Thoracic aorta (tissue), 2 donors: Measurements from ENCODE around the gene DICER1. TPM values are rescaled to one million over a fixed set of nuclear protein-coding genes. Genes with fewer than 3 reads are reported as not detected.

Experiments
- ATAC-seq: fragments of 150-250 bp; one replicate; pipeline ENCODE4 v1.8.0; 2017; ENCODE audit warnings: low read depth; ENCODE audit not compliant: insufficient number of reproducible peaks, low FRiP score
- DNase-seq: peaks from one replicate; pipeline ENCODE4 v3.0.0-alpha.2; 2020; ENCODE audit warnings: low spot score
- H3K27ac ChIP-seq, 2 donors: fragments of 200-600 bp; sonication (generic); 1 replicate in 1 of 2; 2 replicates in 1 of 2; pipeline ENCODE4 v1.5.1; 2016; ENCODE audit warnings: mild to moderate bottlenecking in 2 of 2, moderate library complexity in 2 of 2
- H3K27me3 ChIP-seq: fragments of 200-600 bp; sonication (generic); replicated peaks from 2 replicates; pipeline ENCODE4 v1.6.0; 2016; ENCODE audit warnings: mild to moderate bottlenecking; ENCODE audit not compliant: insufficient read depth
- H3K36me3 ChIP-seq: fragments of 200-600 bp; sonication (generic); one replicate; pipeline ENCODE4 v1.5.1; 2016
- H3K4me1 ChIP-seq, 2 donors: fragments of 200-600 bp; sonication (generic); 1 replicate in 1 of 2; 2 replicates in 1 of 2; pipeline versions ENCODE4 v1.5.1 to v1.6.0; 2016; ENCODE audit warnings: low read depth in 2 of 2, mild to moderate bottlenecking in 1 of 2; ENCODE audit not compliant: control insufficient read depth in 1 of 2
- H3K4me3 ChIP-seq: fragments of 200-600 bp; sonication (generic); 2 replicates; pipeline ENCODE4 v1.5.1; 2016; ENCODE audit warnings: mild to moderate bottlenecking
- H3K9me3 ChIP-seq: fragments of 200-600 bp; sonication (generic); 2 replicates; pipeline ENCODE4 v1.5.1; 2016
- total RNA-seq, 2 donors: library from RNA; depleted of rRNA; stranded (reverse); fragments of >200 nt; gene quantifications; one replicate each; pipeline versions ENCODE4 v1.1.0 to v1.2.3, GENCODE V29; 2016
- TF ChIP-seq, protein P1 (sequence below): fragments of 200-600 bp; sonication (generic); IDR thresholded peaks from one replicate; pipeline ENCODE4 v1.5.1; 2019; ENCODE audit warnings: antibody characterized with exemption

Gene DICER1
- total RNA-seq, 2 donors from 2014 or later, result 56.3 to 92.5 TPM

DNA sequence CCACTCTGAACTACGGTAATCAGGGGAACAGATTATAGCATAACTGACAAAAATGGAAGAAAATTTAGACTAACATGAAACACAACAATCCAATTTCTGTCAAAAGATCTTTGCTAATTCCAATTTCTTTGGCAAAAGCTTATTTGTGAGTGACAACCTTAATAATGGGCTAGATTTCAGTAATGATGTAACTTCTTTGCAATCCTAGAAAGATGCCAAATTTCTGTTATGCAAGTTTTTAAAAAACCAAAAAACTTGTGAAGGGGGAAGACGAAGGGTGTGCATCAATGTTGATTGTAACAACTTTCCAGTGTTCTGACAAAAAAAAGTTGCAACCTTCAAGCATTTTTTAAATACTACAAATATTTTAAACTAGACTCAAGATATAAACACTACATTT is 59.9 kb downstream of the DICER1 start:
- Histone ChIP-seq H3K36me3 (peaks cover 31% of the 10 kb centered on the region), H3K4me1 (peaks cover 0 to 26% of the 10 kb centered on the region in 2 donors), H3K27ac (no peak overlapping the region), H3K27me3 (no peaks in the 10 kb centered on the region), H3K9me3 (no peaks in the 10 kb centered on the region), H3K4me3 (no peak overlapping the region)
- TF ChIP-seq, protein P1, sequence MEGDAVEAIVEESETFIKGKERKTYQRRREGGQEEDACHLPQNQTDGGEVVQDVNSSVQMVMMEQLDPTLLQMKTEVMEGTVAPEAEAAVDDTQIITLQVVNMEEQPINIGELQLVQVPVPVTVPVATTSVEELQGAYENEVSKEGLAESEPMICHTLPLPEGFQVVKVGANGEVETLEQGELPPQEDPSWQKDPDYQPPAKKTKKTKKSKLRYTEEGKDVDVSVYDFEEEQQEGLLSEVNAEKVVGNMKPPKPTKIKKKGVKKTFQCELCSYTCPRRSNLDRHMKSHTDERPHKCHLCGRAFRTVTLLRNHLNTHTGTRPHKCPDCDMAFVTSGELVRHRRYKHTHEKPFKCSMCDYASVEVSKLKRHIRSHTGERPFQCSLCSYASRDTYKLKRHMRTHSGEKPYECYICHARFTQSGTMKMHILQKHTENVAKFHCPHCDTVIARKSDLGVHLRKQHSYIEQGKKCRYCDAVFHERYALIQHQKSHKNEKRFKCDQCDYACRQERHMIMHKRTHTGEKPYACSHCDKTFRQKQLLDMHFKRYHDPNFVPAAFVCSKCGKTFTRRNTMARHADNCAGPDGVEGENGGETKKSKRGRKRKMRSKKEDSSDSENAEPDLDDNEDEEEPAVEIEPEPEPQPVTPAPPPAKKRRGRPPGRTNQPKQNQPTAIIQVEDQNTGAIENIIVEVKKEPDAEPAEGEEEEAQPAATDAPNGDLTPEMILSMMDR, result no peak
- ATAC-seq (no peak), DNase-seq (no peak)

DNA sequence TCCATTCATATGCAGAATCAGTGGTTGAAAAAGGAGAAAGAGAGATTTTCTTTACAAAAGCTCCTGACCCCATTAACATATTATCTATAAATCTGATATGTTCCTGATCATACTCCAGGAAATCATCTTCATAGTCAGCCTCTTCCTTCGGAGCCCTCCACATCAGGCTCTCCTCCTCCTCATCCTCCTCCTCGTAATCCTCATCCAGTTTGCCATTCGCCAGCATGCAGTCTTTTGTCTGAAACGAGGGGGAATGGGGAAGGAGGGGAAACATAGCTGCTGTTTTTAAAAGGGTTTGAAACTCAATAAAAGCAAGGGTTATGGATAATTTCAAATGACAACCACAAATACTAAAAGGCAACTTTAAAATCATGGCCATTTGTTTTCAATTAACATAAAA is 60.9 kb downstream of the DICER1 start:
- peaks cover 33% of the 10 kb centered on the region for H3K36me3 ChIP-seq

DNA sequence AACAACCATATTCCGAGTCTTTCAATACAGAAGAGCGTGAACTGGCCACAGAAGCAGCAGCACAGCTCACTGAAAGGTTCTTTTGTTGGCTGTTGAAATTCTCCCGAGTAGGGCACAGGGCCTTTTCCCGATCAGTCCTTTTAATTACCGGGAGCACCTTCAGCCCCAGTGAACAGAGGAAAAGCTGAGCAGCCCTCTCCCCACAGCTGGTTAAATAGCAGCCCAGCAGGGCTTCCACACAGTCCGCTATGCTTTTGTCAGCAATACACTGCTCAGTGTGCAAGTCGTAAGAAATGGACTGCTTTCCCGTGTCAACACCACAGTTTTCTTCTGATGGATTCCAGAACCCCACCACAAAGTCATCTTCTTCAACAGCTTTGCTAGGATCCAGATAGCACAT is 61.3 kb downstream of the DICER1 start:
- Histone ChIP-seq H3K4me1 (peaks cover 0 to 19% of the 10 kb centered on the region in 2 donors), H3K27me3 (no peaks in the 10 kb centered on the region), H3K4me3 (no peak overlapping the region), H3K27ac (no peak overlapping the region), H3K36me3 (peaks cover 32% of the 10 kb centered on the region), H3K9me3 (no peaks in the 10 kb centered on the region)
- ATAC-seq (no peak), DNase-seq (no peak)
- TF ChIP-seq, protein P1, result no peak

More for the DNA sequence above, 60.9 kb downstream of the DICER1 start:
- DNase-seq, result no peak
- H3K9me3 ChIP-seq, result no peaks in the 10 kb centered on the region
- H3K4me3 ChIP-seq, result no peak overlapping the region
- no peak overlapping the region for H3K27ac ChIP-seq
- peaks cover 0 to 24% of the 10 kb centered on the region in 2 donors for H3K4me1 ChIP-seq
- H3K27me3 ChIP-seq, result no peaks in the 10 kb centered on the region
- TF ChIP-seq, protein P1, result no peak
- no peak for ATAC-seq

GRCh38 chr14:95092723-95093122 is 64.6 kb downstream of the DICER1 start:
- no peak overlapping the region for H3K27ac ChIP-seq
- TF ChIP-seq, protein P1, result no peak
- no peaks in the 10 kb centered on the region for H3K27me3 ChIP-seq
- peaks cover 37% of the 10 kb centered on the region for H3K36me3 ChIP-seq
- H3K9me3 ChIP-seq, result no peaks in the 10 kb centered on the region
- DNase-seq (no peak), ATAC-seq (no peak)
- H3K4me3 ChIP-seq, result no peak overlapping the region
- H3K4me1 ChIP-seq, result peaks cover 0 to 7% of the 10 kb centered on the region in 2 donors

DNA sequence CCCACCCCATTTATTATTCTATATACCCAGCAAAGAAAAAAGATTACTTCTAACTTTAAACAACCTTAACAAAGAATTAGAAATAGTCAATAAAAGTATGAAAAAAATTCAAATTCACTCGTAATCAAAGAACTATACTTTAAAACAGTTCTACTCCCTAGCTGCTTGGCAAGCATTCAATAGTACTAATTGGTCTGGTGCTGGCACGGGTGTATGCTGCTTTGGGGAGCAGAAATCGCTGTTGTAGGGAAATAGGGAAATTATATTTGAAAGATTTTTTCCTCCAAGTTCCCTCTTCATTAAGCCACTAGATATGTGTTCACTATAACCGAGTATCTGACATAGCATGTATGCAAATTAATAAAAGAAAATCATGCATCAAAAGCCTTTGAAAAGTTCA is 65.7 kb downstream of the DICER1 start:
- no peak for DNase-seq
- Histone ChIP-seq H3K36me3 (peaks cover 39% of the 10 kb centered on the region), H3K27me3 (no peaks in the 10 kb centered on the region), H3K27ac (no peak overlapping the region), H3K9me3 (no peaks in the 10 kb centered on the region), H3K4me3 (no peak overlapping the region), H3K4me1 (no peaks in the 10 kb centered on the region)
- ATAC-seq, result no peak
- TF ChIP-seq, protein P1, result no peak
